Measurements from ENCODE around the gene IL17A. TPM values are rescaled to one million over a fixed set of nuclear protein-coding genes. Genes with fewer than 3 reads are reported as not detected.
"Not testable (repeated sequence)": the region's sequence is repeated elsewhere in the genome, so short reads cannot be mapped to it uniquely, and the experiment has no call there.

Gene IL17A
- total RNA-seq, 4 donors from 2014 or later, result not detected

DNA sequence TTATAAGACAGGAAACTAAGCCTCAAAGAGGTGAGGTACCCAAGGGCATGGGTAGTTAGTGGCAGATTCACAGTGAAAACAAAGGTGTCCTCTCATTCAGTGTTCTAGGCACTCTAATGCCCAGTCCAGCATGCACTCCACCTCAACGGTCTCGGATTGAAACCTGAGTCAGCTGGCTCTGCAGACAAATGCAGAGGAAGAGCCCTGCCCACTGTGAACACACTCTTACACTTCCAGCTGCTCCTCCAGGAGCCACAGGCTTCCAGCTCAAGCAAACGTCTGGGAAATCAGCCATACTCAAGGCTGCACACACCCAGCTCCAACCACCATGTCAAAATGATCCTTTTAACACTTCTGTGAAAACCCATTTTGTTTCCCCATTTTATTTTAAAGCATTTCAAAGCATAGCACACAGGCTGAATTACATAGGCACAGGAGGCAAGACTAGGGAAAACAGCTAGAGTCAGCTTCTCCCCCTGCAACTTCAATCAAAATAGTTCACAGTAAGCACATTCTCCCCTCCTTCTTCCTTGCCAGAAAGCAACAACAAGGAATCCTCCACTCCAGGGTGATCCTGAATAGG, 3.0 kb upstream of the IL17A start:
- TF ChIP-seq, protein P1, sequence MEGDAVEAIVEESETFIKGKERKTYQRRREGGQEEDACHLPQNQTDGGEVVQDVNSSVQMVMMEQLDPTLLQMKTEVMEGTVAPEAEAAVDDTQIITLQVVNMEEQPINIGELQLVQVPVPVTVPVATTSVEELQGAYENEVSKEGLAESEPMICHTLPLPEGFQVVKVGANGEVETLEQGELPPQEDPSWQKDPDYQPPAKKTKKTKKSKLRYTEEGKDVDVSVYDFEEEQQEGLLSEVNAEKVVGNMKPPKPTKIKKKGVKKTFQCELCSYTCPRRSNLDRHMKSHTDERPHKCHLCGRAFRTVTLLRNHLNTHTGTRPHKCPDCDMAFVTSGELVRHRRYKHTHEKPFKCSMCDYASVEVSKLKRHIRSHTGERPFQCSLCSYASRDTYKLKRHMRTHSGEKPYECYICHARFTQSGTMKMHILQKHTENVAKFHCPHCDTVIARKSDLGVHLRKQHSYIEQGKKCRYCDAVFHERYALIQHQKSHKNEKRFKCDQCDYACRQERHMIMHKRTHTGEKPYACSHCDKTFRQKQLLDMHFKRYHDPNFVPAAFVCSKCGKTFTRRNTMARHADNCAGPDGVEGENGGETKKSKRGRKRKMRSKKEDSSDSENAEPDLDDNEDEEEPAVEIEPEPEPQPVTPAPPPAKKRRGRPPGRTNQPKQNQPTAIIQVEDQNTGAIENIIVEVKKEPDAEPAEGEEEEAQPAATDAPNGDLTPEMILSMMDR (IDR thresholded peaks at IDR 0.05), result no peak
- DNase-seq (ENCODE audit: low spot score), result no peak
- no peak for ATAC-seq (ENCODE audit: low FRiP score)

DNA sequence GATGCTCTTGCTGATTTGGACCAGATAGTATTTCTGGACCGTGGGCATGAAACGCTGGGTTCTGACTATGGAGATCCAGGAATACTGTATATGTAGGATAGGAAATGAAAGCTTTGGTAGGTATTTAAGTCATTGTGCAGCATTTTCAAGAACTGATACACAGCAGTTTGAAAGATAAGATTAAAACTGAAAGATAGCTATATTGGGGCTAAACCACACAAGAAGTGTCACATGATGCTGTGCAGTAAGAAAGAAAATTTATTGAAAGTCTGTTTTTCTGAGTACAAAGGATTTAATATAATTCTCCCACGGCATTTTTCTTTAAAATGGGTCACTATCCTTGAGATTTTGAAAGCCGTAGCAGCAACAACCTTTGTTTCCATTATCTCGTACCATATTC, 305 bp downstream of the IL17A start:
- ATAC-seq (ENCODE audit: low FRiP score) (no peak), DNase-seq (ENCODE audit: low spot score) (no peak)
- TF ChIP-seq, protein P1 (IDR thresholded peaks at IDR 0.05), result no peak

DNA sequence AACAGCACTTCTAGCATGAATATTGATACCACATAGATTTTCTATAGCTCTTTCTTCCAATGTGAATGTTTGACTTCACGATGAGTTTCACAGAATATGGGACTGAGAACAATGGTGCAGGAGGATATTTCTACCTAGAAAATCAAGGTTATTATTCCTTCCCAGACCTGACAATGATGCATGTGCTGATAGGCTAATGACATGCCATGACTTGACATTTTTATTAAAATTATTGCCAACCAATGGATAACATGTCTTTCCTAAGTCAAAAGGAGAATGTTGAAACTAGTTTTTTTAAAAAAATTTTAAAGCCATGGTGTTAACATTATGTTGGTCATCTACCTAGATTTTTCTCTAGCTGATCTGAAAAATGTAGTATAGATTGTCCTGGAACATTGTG, 923 bp downstream of the IL17A start:
- TF ChIP-seq, protein P1 (IDR thresholded peaks at IDR 0.05), result no peak
- DNase-seq (ENCODE audit: low spot score) (no peak), ATAC-seq (ENCODE audit: low FRiP score) (no peak)

DNA sequence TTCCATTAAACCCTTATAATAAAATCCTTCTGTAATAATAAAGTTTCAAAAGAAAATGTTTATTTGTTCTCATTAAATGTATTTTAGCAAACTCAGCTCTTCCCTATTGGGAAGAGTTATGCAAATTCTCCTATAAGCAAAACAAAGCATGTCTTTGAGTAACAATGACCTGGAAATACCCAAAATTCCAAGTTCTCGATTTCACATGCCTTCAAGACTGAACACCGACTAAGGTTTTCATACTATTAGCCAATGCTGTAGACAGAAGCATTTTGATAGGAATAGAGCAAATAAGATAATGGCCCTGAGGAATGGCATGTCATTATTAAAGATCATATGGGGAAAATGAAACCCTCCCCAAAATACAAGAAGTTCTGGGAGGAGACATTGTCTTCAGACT, 3.8 kb downstream of the IL17A start:
- TF ChIP-seq, protein P1 (IDR thresholded peaks at IDR 0.05), result no peak
- DNase-seq (ENCODE audit: low spot score) (no peak), ATAC-seq (ENCODE audit: low FRiP score) (no peak)

DNA sequence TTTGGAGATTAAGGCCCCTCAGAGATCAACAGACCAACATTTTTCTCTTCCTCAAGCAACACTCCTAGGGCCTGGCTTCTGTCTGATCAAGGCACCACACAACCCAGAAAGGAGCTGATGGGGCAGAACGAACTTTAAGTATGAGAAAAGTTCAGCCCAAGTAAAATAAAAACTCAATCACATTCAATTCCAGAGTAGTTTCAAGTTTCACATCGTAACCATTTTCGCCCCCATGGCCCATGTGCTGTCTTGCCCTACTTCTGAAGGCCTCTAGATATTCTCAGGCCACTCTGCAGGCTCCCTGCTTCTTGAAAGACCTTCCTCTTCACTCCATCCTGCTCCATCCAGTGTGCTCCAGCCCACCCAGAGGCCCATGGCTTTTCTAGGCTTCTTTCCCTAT, 4.2 kb downstream of the IL17A start:
- DNase-seq (ENCODE audit: low spot score) (no peak), ATAC-seq (ENCODE audit: low FRiP score) (no peak)
- TF ChIP-seq, protein P1 (IDR thresholded peaks at IDR 0.05), result no peak

DNA sequence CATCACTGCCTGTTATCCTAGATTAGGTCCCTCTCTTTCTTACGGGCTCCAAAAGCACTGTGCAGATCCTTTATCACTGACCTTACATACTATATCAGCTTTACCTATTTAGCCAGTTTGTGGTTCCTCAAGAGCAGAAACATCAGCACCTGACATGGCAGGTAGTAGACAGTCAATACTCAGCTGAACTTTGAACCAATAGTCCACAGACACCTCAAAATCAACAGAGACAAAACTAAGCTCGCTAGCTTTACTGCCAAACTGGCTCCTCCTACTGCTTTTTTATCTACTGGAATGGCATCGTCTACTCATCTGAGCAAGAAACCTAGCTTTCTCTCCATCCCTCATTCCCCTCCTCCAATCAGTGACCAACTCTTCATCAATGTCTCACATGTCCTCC, 5.6 kb downstream of the IL17A start:
- DNase-seq (ENCODE audit: low spot score) (no peak), ATAC-seq (ENCODE audit: low FRiP score) (no peak)
- TF ChIP-seq, protein P1 (IDR thresholded peaks at IDR 0.05), result no peak

DNA sequence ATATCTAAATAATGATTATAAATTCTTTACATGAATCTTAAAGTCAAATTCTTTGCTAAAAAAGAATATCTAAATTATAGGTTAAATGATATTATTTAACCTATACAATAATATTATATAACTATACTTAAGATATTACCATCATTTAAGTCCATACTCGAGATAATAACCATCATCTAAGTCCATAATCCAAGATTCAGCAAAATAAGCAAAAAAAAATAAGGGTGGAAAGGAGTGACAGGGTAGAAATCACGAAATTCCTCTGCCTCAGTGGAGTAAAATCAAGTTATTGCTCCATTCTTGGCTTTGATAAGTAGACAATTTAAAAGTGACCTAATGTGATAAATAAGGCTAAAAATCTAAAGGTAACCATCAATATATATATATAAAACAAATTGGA, 9.7 kb downstream of the IL17A start:
- TF ChIP-seq, protein P1 (IDR thresholded peaks at IDR 0.05), result no peak
- no peak for ATAC-seq (ENCODE audit: low FRiP score)
- no peak for DNase-seq (ENCODE audit: low spot score)

DNA sequence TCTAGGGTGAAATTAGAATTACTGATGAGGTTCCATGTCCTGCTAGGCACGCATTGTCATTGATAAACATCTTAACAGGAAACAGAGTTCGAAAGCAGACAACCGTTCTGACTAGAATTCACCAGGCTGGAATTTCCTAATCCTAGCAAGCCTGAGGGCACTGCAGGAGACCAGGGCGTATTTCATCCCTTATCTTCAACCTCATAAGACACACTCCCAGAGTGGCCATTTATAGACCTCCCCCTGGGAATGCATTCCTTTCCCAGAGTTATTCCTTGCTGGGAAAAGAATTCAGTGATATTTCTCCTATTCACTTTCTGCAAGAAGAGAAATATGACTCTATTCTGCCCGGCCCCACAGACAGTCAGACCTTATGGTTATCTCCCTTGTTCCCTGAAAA, 13.9 kb downstream of the IL17A start:
- ATAC-seq (ENCODE audit: low FRiP score); DNase-seq (ENCODE audit: low spot score): not testable (repeated sequence)
